Activated T-helper 2 cell treated with anti-CD3 and anti-CD28 coated beads, Interferon-gamma antibody, Interleukin-2, Interleukin-4, amounts not matched to agents 10 μg/mL and 5 μg/mL and 100 μg/mL, durations not matched to agents 14 hours and 24 hours and 36 hours (primary cell): ENCODE measurements around the gene ANKRA2. TPM values are rescaled to one million over a fixed set of nuclear protein-coding genes. Genes with fewer than 3 reads are reported as not detected.
"Not testable (repeated sequence)": the region's sequence is repeated elsewhere in the genome, so short reads cannot be mapped to it uniquely, and the experiment has no call there.

ENCODE experiments used
- DNase-seq: peaks from one replicate; pipeline ENCODE4 v3.0.0; 2021; ENCODE audit warnings: low spot score
- H3K27ac Mint-ChIP-seq: one replicate; pipeline ENCODE4 v1.8.0; 2021; ENCODE audit warnings: mixed read lengths
- H3K27me3 Mint-ChIP-seq: one replicate; pipeline ENCODE4 v1.8.0; 2021; ENCODE audit warnings: low read depth, mixed read lengths
- H3K36me3 Mint-ChIP-seq: one replicate; pipeline ENCODE4 v1.8.0; 2021; ENCODE audit warnings: low read depth, mixed read lengths
- H3K4me1 Mint-ChIP-seq: one replicate; pipeline ENCODE4 v1.8.0; 2021; ENCODE audit warnings: low read depth, mixed read lengths
- H3K4me3 Mint-ChIP-seq: one replicate; pipeline ENCODE4 v1.8.0; 2021; ENCODE audit warnings: low read depth, mild to moderate bottlenecking, moderate library complexity, mixed read lengths
- H3K9me3 Mint-ChIP-seq: one replicate; pipeline ENCODE4 v1.8.0; 2021; ENCODE audit warnings: mixed read lengths
- intact Hi-C: fragments of 100-400 bp; cut with micrococcal nuclease; formaldehyde crosslinking; loops from one replicate; pipeline ENCODE4 v1.15.1; 2023
- total RNA-seq: library from RNA; stranded (reverse); gene quantifications from 2 replicates; pipeline ENCODE4 v1.2.3, GENCODE V29; 2022

ANKRA2 gene
- total RNA-seq, 1 donor from 2014 or later: 18.7 TPM

DNA sequence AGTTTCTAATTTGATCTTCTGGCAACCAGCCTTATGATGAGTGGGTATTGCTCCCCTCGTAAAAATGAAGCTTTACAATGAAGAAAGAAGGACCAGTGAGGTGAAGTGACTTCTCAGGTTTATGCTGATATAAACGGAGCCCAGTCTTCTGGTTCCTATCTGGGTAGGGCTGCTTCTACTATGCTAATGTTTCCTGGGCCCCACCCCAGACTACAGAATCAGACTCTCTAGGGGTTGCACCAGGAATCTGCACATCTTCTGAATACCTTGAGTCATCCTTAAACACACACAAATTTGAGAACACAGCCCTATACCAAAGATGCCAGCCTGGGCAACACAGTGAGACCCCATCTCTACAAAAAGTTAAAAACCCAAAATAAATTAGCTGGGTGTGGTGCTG lies 51.0 kb downstream of the ANKRA2 start:
- Mint-ChIP-seq H3K4me1 (peaks cover 3% of the 10 kb centered on the region), H3K36me3 (no peaks in the 10 kb centered on the region)

DNA sequence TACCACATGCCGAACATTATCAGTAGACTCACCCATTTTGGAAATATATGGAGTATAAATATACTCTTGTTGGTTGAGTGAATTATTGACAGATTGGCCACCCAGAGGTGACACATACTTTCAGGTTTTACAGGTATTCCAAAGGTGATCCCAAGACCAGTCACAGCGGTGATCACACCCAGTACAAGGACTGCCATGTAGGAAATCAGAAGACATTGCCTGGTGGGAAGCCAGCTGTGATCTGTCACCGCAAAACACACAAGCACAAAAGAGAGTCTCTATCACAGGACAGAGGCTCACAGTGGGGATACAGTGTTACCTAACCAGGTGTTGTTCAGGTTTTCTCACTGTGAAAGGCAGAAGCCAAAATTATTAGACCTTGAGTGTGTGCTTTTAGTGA lies 51.4 kb downstream of the ANKRA2 start:
- DNase-seq: no peak
- no peaks in the 10 kb centered on the region for H3K9me3 Mint-ChIP-seq

More for the DNA sequence above, 51.0 kb downstream of the ANKRA2 start:
- Mint-ChIP-seq H3K9me3 (no peaks in the 10 kb centered on the region), H3K27me3 (no peaks in the 10 kb centered on the region), H3K4me3 (no peak overlapping the region), H3K27ac (no peak overlapping the region)
- intact Hi-C loops: no loop called here
- no peak for DNase-seq

DNA sequence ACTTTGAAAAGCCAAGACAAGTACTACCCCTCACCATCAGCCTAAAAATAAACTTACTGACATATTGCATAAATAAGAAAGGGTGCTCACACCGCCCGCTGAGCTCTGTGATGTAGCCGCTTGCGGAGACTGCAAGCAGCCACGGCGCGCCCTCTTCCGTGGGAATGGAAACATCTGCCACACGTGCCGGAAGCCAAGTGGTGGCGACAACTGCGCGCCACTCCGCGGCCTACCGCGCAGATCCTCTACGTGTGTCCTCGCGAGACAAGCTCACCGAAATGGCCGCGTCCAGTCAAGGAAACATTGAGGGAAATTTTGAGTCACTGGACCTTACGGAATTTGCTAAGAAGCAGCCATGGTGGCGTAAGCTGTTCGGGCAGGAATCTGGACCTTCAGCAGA lies 56.9 kb downstream of the ANKRA2 start:
- H3K27ac Mint-ChIP-seq, H3K27me3 Mint-ChIP-seq, H3K4me3 Mint-ChIP-seq, H3K4me1 Mint-ChIP-seq, DNase-seq, intact Hi-C loops, H3K9me3 Mint-ChIP-seq: not testable (repeated sequence)
- H3K36me3 Mint-ChIP-seq: peaks cover 32% of the 10 kb centered on the region

More for the DNA sequence above, 51.4 kb downstream of the ANKRA2 start:
- H3K27ac Mint-ChIP-seq: no peak overlapping the region
- intact Hi-C loops: no loop called here
- no peaks in the 10 kb centered on the region for H3K4me1 Mint-ChIP-seq
- no peaks in the 10 kb centered on the region for H3K36me3 Mint-ChIP-seq
- no peak overlapping the region for H3K4me3 Mint-ChIP-seq
- no peaks in the 10 kb centered on the region for H3K27me3 Mint-ChIP-seq

DNA sequence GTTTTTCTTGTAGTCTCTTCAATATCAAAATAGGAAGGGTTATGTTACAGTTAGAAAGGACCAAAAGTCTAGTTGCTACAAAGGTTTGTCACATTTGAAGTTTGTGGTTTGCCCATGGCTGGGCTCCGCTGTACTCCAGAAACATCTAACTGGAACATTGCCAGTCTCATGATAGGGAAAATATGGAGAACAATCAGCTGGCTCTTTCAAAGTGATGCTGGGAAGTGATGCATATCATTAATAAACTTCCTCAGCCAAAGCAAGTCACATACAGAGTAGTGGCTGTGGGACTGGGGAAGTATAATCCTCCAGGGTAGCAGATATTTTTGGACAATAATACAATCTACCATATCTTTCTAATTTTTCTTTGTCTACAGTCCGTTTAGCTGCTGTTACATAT lies 58.4 kb downstream of the ANKRA2 start:
- Mint-ChIP-seq H3K9me3 (no peaks in the 10 kb centered on the region), H3K27me3 (no peaks in the 10 kb centered on the region), H3K27ac (no peak overlapping the region), H3K4me1 (peaks cover 7% of the 10 kb centered on the region), H3K4me3 (no peak overlapping the region), H3K36me3 (peaks cover 46% of the 10 kb centered on the region)
- intact Hi-C loops: no loop called here
- no peak for DNase-seq

DNA sequence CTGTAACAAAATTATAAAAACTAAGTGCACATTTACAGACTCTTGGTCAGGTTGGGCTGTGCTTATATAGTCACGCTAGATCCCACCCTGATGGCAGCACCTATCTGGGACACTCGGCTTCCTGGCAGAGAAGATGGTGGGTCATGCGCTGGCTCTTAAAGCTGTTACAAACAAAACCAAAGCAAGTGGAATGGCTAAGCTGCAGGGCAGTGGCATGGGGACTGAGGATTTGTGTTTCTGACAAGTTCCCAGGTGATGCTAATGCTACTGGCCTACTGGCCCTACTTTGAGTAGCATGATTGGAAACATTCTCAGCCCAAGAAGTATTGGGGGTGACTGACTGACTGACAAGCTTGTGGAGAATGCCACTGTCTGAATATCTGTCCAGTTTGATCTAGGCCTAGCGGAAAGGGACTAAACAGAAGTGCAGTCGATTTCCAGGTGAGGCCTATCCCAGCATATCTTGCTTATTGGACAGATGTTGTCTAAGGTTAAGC lies 58.9 kb downstream of the ANKRA2 start:
- no peaks in the 10 kb centered on the region for H3K27me3 Mint-ChIP-seq
- no peaks in the 10 kb centered on the region for H3K9me3 Mint-ChIP-seq
- peaks cover 8% of the 10 kb centered on the region for H3K4me1 Mint-ChIP-seq
- intact Hi-C loops: no loop called here
- peaks cover 47% of the 10 kb centered on the region for H3K36me3 Mint-ChIP-seq
- no peak overlapping the region for H3K4me3 Mint-ChIP-seq
- no peak for DNase-seq
- H3K27ac Mint-ChIP-seq: no peak overlapping the region

Other genes starting within 250 kb of the ANKRA2 start
- gene FOXD1, start 116.9 kb downstream of the ANKRA2 start, total RNA-seq: 0.11 and 0.25 TPM in 2 replicates
- gene BTF3, start 67.2 kb downstream of the ANKRA2 start, total RNA-seq: 967 and 969 TPM in 2 replicates
- gene UTP15, start 104 bp upstream of the ANKRA2 start, total RNA-seq: 46.0 and 47.0 TPM in 2 replicates
- gene ARHGEF28, start 60.6 kb upstream of the ANKRA2 start, total RNA-seq: 0.05 and 0.11 TPM in 2 replicates